H9 (cell line): Measurements from ENCODE around the gene CRIP2. TPM values are rescaled to one million over a fixed set of nuclear protein-coding genes. Genes with fewer than 3 reads are reported as not detected.

Experiments
- DNase-seq: peaks from one replicate; pipeline ENCODE4 v3.0.0-alpha.2; 2017
- H2AFZ ChIP-seq: one replicate; pipeline ENCODE4 v1.6.1; 2013; ENCODE audit warnings: mild to moderate bottlenecking, low read length, control low read depth, moderate library complexity
- H2AK5ac ChIP-seq: 2 replicates; pipeline ENCODE4 v1.6.1; 2013; ENCODE audit warnings: low read length, control low read depth, mixed read lengths; ENCODE audit not compliant: insufficient read length
- H2BK120ac ChIP-seq: one replicate; pipeline ENCODE4 v1.6.1; 2013; ENCODE audit warnings: low read depth, mild to moderate bottlenecking, low read length, control low read depth, inconsistent platforms; ENCODE audit not compliant: poor library complexity, severe bottlenecking
- H2BK12ac ChIP-seq: 2 replicates; pipeline ENCODE4 v1.6.1; 2013; ENCODE audit warnings: low read length, control low read depth, mixed read lengths, low read depth; ENCODE audit not compliant: insufficient read length
- H2BK15ac ChIP-seq: 2 replicates; pipeline ENCODE4 v1.6.1; 2013; ENCODE audit warnings: low read depth, low read length, control low read depth
- H2BK20ac ChIP-seq: one replicate; pipeline ENCODE4 v1.6.1; 2013; ENCODE audit warnings: low read depth, mild to moderate bottlenecking, low read length, control low read depth, inconsistent platforms; ENCODE audit not compliant: poor library complexity, severe bottlenecking
- H2BK5ac ChIP-seq: 2 replicates; pipeline ENCODE4 v1.6.1; 2013; ENCODE audit warnings: low read length, control low read depth, mixed read lengths; ENCODE audit not compliant: insufficient read length
- H3K14ac ChIP-seq: 2 replicates; pipeline ENCODE4 v1.6.1; 2013; ENCODE audit warnings: low read length, control low read depth; ENCODE audit not compliant: insufficient read depth
- H3K18ac ChIP-seq: 2 replicates; pipeline ENCODE4 v1.6.1; 2013; ENCODE audit warnings: low read depth, mild to moderate bottlenecking, mixed read lengths, low read length, control low read depth; ENCODE audit not compliant: insufficient read length
- H3K23ac ChIP-seq: 2 replicates; pipeline ENCODE4 v1.6.1; 2013; ENCODE audit warnings: low read length, control low read depth, mixed read lengths, low read depth; ENCODE audit not compliant: insufficient read length
- H3K23me2 ChIP-seq: 2 replicates; pipeline ENCODE4 v1.6.1; 2013; ENCODE audit warnings: low read depth, mild to moderate bottlenecking, mixed read lengths, low read length, control low read depth; ENCODE audit not compliant: insufficient read length, poor library complexity, severe bottlenecking
- H3K27ac ChIP-seq: 2 replicates; pipeline ENCODE4 v1.5.1; 2013; ENCODE audit warnings: low read length, control low read depth, mixed read lengths, low read depth; ENCODE audit not compliant: insufficient read length
- H3K27me3 ChIP-seq: 2 replicates; pipeline ENCODE4 v1.6.1; 2013; ENCODE audit warnings: low read length, control low read depth, inconsistent platforms; ENCODE audit not compliant: insufficient read depth
- H3K4ac ChIP-seq: 2 replicates; pipeline ENCODE4 v1.6.1; 2013; ENCODE audit warnings: low read depth, mild to moderate bottlenecking, control low read depth, inconsistent platforms, low read length, moderate library complexity
- H3K4me1 ChIP-seq: 2 replicates; pipeline ENCODE4 v1.6.1; 2013; ENCODE audit warnings: low read length, control low read depth, inconsistent platforms; ENCODE audit not compliant: insufficient read depth
- H3K4me2 ChIP-seq: 2 replicates; pipeline ENCODE4 v1.6.1; 2013; ENCODE audit warnings: low read length, control low read depth, mixed read lengths; ENCODE audit not compliant: insufficient read length, insufficient read depth
- H3K56ac ChIP-seq: 2 replicates; pipeline ENCODE4 v1.6.1; 2013; ENCODE audit warnings: low read depth, mild to moderate bottlenecking, mixed read lengths, low read length, control low read depth; ENCODE audit not compliant: insufficient read length
- H3K79me1 ChIP-seq: 2 replicates; pipeline ENCODE4 v1.6.1; 2013; ENCODE audit warnings: low read depth, mild to moderate bottlenecking, moderate library complexity, low read length, control low read depth, inconsistent platforms; ENCODE audit not compliant: insufficient read depth, poor library complexity, severe bottlenecking
- H3K79me2 ChIP-seq: 2 replicates; pipeline ENCODE4 v1.6.1; 2013; ENCODE audit warnings: low read length, control low read depth, inconsistent platforms; ENCODE audit not compliant: insufficient read depth
- H3K9ac ChIP-seq: 2 replicates; pipeline ENCODE4 v1.6.1; 2013; ENCODE audit warnings: low read length, control low read depth, mixed read lengths; ENCODE audit not compliant: insufficient read length; ENCODE audit errors: extremely low read depth
- H3K9me3 ChIP-seq: one replicate; pipeline ENCODE4 v1.6.1; 2013; ENCODE audit warnings: low read depth, low read length, inconsistent platforms; ENCODE audit not compliant: control insufficient read depth
- H3T11ph ChIP-seq: one replicate; pipeline ENCODE4 v1.6.1; 2013; ENCODE audit warnings: mild to moderate bottlenecking, low read length, control low read depth, inconsistent platforms
- H4K20me1 ChIP-seq: one replicate; pipeline ENCODE4 v1.6.1; 2013; ENCODE audit not compliant: control insufficient read depth, insufficient read length, insufficient read depth
- H4K5ac ChIP-seq: 2 replicates; pipeline ENCODE4 v1.6.1; 2013; ENCODE audit warnings: low read depth, mild to moderate bottlenecking, mixed read lengths, low read length, control low read depth; ENCODE audit not compliant: insufficient read length
- H4K8ac ChIP-seq: replicated peaks from 2 replicates; pipeline ENCODE4 v1.6.1; 2013; ENCODE audit warnings: low read length, control low read depth, mixed read lengths, low read depth; ENCODE audit not compliant: insufficient read length
- H4K91ac ChIP-seq: 2 replicates; pipeline ENCODE4 v1.6.1; 2013; ENCODE audit warnings: low read depth, mild to moderate bottlenecking, moderate library complexity, mixed read lengths, low read length, control low read depth; ENCODE audit not compliant: insufficient read length
- H3K27ac Mint-ChIP-seq, 3 experiments: 2 replicates in 2 of 3; 3 replicates in 1 of 3; pipeline ENCODE4 v1.8.0; 2020 to 2021; ENCODE audit warnings: mixed read lengths in 3 of 3, mild to moderate bottlenecking in 1 of 3, moderate library complexity in 1 of 3
- H3K27me3 Mint-ChIP-seq: 2 replicates; pipeline ENCODE4 v1.8.0; 2021; ENCODE audit warnings: low read depth, mild to moderate bottlenecking, moderate library complexity, mixed read lengths
- H3K36me3 Mint-ChIP-seq, 3 experiments: 2 replicates in 2 of 3; 3 replicates in 1 of 3; pipeline ENCODE4 v1.8.0; 2020 to 2021; ENCODE audit warnings: low read depth in 3 of 3, mixed read lengths in 3 of 3; ENCODE audit not compliant: insufficient read depth in 1 of 3
- H3K4me1 Mint-ChIP-seq, 2 experiments: 2 replicates each; pipeline ENCODE4 v1.8.0; 2020; ENCODE audit warnings: mixed read lengths in 2 of 2
- H3K4me3 Mint-ChIP-seq, 2 experiments: 2 replicates in 1 of 2; 3 replicates in 1 of 2; pipeline ENCODE4 v1.8.0; 2020 to 2021; ENCODE audit warnings: mild to moderate bottlenecking in 2 of 2, mixed read lengths in 2 of 2, moderate library complexity in 1 of 2
- H3K9me3 Mint-ChIP-seq, 2 experiments: 2 replicates in 1 of 2; 3 replicates in 1 of 2; pipeline ENCODE4 v1.8.0; 2020; ENCODE audit warnings: mild to moderate bottlenecking in 2 of 2, mixed read lengths in 2 of 2, moderate library complexity in 1 of 2
- CTCF ChIP-seq: fragments of 200-600 bp; sonication (generic); conservative IDR thresholded peaks from 3 replicates; pipeline ENCODE4 v1.8.0; 2021; ENCODE audit warnings: antibody characterized with exemption, mild to moderate bottlenecking
- WGBS: extraction: QIAGEN DNeasy Blood & Tissue Kit; methylation state at CpG from one replicate; pipeline ENCODE4 v1.1.7; 2013; ENCODE audit warnings: missing lambda C conversion rate, low lambda C conversion rate, mixed read lengths; ENCODE audit not compliant: insufficient read length; ENCODE audit errors: extremely low coverage; 5-methylcytosine and 5-hydroxymethylcytosine counted together
- total RNA-seq: library from RNA; stranded (reverse); gene quantifications from 2 replicates; pipeline ENCODE4 v1.2.1, GENCODE V29; 2021

Gene CRIP2
- total RNA-seq, 1 experiment from 2014 or later = 5.7 TPM

DNA sequence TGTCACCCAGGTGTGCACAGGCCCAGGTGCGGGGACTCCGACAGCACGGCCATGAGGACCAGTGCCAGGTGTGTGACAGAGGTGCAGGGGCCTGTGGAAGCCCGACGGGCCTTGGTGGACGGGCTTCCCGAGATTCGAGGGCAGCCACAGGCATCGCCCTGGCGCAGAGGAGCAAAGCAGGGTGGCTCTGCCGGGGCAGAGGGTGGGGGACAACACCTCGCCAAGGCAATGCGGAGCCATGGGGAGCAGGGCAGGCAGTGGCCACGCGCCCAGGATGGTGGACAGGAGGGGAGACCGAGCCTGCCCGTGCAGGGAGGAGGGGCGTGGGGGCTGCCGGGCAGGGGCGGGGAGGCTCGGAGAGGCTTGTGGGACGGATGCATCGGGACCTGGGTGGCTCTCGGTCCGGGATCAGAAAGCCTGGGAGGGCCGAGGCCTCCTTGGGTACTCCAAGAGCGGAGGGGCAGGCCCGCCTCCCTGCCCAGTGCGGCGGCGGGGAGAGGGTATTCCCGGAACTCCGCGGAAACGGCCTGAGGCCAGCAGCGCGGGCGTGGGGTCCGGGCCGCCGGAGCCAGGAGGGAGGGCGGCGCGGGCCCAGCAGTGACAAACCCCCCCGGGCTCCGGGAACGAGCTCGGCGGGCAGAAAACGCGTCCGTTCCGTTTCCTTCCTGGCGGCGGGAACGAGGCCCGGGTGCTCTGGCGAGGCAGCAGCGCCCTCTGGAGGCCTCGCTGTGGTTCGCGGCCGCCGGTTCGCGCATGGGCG lies 53.4 kb downstream of the CRIP2 start:
- Histone ChIP-seq H2BK12ac (no peak overlapping the region), H3K23me2 (peaks cover 7% of the 10 kb centered on the region), H3K79me2 (no peaks in the 10 kb centered on the region), H4K8ac (no peak overlapping the region), H3K14ac (no peak overlapping the region), H3K4me1 (no peaks in the 10 kb centered on the region; the same call in 1 of the 2 replicates), H2BK120ac (no peak overlapping the region), H4K5ac (no peak overlapping the region), H3K23ac (no peak overlapping the region), H3K27me3 (peaks cover 16% of the 10 kb centered on the region; the same call in 1 of the 2 replicates), H3K18ac (peak overlapping the region; percentile 56), H3K79me1 (no peaks in the 10 kb centered on the region), H2AFZ (no peak overlapping the region), H2BK15ac (no peak overlapping the region), H3K27ac (no peak overlapping the region), H3K9me3 (no peaks in the 10 kb centered on the region), H2BK5ac (no peak overlapping the region), H2AK5ac (no peak overlapping the region), H2BK20ac (no peak overlapping the region), H4K91ac (no peak overlapping the region), H3K56ac (no peak overlapping the region), H3K4me2 (peak overlapping the region; percentile 6), H3K9ac (no peak overlapping the region), H4K20me1 (no peaks in the 10 kb centered on the region), H3T11ph (no peak overlapping the region), H3K4ac (no peak overlapping the region)
- peak overlapping the region; percentile 37 to 62; a peak in 4 of 5 replicates for H3K4me3 Mint-ChIP-seq
- WGBS = no CpG with 5 or more reads among the region's 67 CpGs
- no peak overlapping the region for H3K27ac Mint-ChIP-seq
- H3K27me3 Mint-ChIP-seq = peaks cover 58% of the 10 kb centered on the region
- DNase-seq = peak; percentile 64
- no peaks in the 10 kb centered on the region; a peak in 1 of 7 replicates for H3K36me3 Mint-ChIP-seq
- TF ChIP-seq CTCF = peak; percentile 91
- peaks cover 0 to 20% of the 10 kb centered on the region in 2 experiments; a peak in 2 of 5 replicates for H3K9me3 Mint-ChIP-seq
- H3K4me1 Mint-ChIP-seq = no peaks in the 10 kb centered on the region
